GM20431 (cell line): ENCODE measurements around the gene CTIF.

Source experiments
- in situ Hi-C: fragments of 300-500 bp; cut with MseI, MboI; formaldehyde crosslinking; loops from one replicate; pipeline ENCODE4 v1.15.0; 2020; ENCODE audit warnings: low sequenced_read_pairs; ENCODE audit not compliant: unreplicated experiment

CTIF gene

GRCh38 chr18:48548921-48549320 is 10.1 kb downstream of the CTIF start:
- in situ Hi-C loops = no loop called here

DNA sequence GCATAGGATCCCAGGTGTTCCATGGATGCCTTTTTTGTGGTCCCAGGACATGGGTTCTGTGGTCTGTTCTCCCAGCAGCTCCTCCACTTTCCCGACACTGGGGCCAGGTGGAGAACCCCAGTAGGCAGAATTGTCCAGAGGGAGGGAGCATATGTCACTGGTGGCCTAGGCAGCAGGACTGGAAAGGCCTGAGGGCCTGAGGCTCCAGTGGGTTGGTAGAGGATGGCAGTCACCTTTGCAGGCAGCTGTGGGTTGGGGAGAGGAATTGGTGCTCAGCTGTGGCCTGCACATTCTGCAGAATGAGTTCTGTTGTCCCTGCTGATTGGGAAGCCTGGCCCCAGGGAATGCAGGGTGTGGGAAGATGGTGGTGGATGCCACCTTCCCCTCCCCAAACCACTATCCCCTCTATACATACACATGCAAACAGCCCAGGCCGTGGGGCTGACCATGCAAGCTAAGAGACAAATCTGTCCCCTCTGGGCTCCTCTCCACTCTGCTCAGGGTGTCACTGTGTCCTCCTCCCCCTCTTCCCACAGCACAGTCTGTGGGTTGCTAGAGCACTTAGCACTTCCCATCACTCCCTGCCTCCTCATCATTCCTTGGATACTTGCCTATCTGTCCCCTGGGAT is 11.4 kb downstream of the CTIF start:
- in situ Hi-C loops = no loop called here

- in situ Hi-C loops = no loop called here
Observed at GRCh38 chr18:48551100-48551499, 12.3 kb downstream of the CTIF start.

DNA sequence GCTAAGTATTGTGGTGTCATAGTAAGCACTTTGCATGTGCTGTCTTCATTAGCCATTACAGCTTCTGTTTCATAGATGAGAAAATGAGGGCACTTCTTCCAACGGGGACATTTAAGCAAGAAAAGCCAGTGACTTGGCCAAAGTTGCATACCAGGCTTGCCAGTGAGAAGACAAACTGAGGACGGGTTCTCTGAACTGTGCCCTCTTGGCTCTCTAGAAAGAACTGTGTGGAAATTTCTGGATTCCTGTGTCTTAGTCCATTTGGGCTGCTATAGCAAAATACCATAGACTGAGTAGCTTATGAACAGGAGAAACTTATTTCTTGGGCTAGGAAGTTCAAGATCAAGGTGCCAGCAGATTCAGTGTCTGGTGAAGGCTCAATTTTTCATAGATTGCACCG is 13.3 kb downstream of the CTIF start:
- in situ Hi-C loops = no loop called here

GRCh38 chr18:48553236-48553635 is 14.4 kb downstream of the CTIF start:
- in situ Hi-C loops = no loop called here

DNA sequence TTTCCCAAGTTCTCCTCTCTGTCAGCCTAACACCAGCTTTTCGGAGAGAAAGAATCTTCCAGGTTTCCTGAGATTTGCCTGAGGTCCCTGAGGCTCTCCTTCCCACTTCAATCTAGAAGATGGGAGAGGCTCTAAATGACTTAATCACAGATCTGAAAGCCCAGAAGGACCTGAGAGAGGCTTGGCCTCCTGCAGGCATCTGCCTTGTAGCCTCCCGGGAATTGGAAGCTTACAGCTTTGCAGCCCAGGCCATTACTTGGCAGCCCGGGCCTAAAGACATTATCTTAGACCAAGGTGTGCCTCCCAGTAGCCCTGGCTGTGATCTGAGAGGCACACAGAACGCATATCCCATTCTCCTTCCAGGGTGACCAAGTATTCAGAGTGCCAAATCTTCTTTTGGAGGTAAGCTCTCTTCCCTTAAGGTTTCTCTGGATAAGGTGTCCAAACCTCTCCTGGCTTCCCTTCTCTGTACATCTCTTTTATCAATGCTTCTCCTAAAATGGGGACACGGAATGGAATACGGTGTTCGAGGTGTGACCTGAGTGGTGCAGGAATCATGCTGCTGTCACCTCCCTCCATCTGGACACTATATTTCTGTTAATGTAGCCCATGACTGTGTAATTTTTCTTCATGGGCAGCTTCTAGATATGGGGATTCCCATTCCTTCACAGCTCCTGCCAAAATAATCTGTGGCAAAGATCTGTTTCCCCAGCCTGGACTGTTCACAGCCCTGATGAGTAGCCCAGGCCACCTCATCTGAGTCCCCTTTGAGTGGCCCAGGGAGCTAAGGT is 16.0 kb downstream of the CTIF start:
- in situ Hi-C loops = no loop called here

DNA sequence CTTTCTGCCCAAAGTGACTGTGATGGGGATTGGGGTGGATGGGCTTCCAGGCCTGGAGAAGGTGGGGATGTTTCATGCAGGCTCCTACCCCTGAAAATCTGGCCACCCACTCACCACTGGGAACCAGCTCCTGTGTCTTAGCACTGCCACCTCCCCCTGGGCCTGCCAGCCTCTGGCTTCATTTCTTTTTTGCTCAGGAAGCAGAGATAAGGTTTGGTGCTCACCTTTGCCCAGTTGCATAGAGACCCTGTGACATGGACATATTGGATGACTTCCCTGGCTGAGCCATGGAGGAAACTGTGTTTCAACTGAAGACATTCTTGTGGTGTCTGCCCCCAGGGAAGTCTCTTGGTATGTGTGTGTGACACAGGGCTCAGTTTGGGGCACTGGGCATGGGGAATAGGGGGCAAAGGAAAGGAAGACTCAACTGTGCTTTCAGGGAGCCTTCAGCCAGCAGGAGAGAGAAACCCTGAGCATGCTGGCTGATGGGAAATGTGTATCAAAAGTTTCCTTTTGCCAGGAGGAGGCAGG is 16.7 kb downstream of the CTIF start:
- in situ Hi-C loops = no loop called here

GRCh38 chr18:48557640-48558174 is 18.9 kb downstream of the CTIF start:
- in situ Hi-C loops = no loop called here

- in situ Hi-C loops = no loop called here
Observed at GRCh38 chr18:48558248-48558647, 19.4 kb downstream of the CTIF start.

DNA sequence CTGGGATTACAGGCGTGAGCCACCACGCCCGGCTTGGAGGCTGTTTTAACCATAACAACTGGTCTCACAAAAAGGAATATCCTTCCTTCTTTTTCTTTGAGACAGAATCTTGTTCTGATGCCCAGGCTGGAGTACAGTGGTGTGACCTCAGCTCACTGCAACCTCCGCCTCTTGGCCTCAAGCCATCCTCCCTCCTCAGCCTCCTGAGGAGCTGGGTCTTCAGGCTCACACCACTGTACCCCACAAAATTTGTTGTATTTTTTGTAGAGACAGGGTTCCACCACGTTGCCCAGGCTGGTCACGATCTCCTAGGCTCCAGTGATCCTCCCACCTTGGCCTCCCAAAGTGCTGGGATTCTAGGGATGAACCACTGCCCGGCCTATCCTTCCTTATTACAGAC is 21.7 kb downstream of the CTIF start:
- in situ Hi-C loops = no loop called here

DNA sequence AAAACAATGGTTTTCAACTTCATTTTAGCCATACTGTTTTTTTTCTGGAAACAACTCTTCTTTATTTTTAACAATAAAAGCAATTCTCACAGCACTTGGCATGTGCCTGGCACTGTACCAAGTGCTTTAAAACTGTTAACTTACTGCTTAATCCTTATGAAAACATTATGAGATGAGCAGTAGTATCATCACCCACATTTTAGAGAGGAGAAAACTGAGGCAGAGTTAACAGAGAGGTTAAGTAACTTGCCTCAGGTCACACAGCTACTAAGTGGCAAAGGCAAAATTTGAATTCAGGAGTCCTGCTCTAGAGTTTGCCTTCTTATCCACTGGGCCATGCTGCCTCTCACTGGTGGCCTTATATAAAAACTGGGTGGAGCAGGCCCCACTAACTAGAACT is 23.2 kb downstream of the CTIF start:
- in situ Hi-C loops = no loop called here

GRCh38 chr18:48563027-48563426 is 24.2 kb downstream of the CTIF start:
- in situ Hi-C loops = no loop called here

GRCh38 chr18:48564139-48564538 is 25.3 kb downstream of the CTIF start:
- in situ Hi-C loops = no loop called here

DNA sequence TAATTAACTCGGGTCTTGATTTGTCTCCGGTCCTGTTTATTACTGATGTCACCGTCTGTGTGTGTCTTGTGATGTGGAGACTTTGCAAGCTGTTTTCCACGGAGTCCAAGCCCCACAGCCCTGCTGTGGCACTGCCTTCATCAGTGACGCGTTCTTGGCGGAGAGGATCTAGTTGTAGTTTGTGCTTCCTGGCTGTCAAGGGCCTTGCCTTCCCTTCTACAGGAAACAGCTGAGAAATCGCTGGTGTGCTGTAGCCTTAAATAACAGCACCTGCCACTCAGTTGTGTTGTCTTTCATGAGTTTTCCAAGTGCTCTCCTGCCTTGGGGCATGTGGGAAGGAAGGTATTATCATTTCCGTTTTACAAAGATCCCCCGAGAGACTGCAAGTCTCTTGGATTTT is 26.3 kb downstream of the CTIF start:
- in situ Hi-C loops = no loop called here

GRCh38 chr18:48566589-48566988 is 27.8 kb downstream of the CTIF start:
- in situ Hi-C loops = no loop called here

- in situ Hi-C loops = no loop called here
Observed at GRCh38 chr18:48567388-48567787, 28.6 kb downstream of the CTIF start.

- in situ Hi-C loops = no loop called here
Observed at GRCh38 chr18:48569139-48569914, 30.5 kb downstream of the CTIF start.

DNA sequence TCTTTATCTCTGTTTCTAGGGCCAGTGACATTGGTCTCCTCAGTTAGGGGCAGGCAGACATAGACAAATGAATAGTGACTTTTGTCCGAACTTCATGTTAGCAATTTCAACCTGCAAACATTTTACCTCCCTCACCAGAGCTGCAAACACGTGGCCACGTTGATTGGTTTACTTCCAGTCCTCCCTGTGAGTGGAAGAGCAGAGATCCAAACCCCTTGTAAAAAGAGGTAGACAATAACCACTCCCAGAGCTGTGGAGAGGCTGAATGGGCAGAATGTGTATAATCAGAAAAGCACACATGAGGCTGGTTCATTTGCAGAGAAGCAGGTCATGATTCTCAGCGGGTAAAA is 31.1 kb downstream of the CTIF start:
- in situ Hi-C loops = no loop called here

- in situ Hi-C loops = no loop called here
Observed at GRCh38 chr18:48570313-48570712, 31.5 kb downstream of the CTIF start.

GRCh38 chr18:48571639-48572384 is 33.0 kb downstream of the CTIF start:
- in situ Hi-C loops = no loop called here
